ENCODE results near the gene ULBP1. TPM values are rescaled to one million over a fixed set of nuclear protein-coding genes. Genes with fewer than 3 reads are reported as not detected.

The ULBP1 gene
- polyA plus RNA-seq, 1 donor (not counting 4 experiments of a cell fraction or from before 2014, with no cell fraction given) = 2.2 TPM

- no peak for FAIRE-seq
- no peaks in the 10 kb centered on the region for H3K9me1 ChIP-seq (ENCODE audit: control insufficient read depth, extremely low read depth, insufficient read depth, low read length)
- no peaks in the 10 kb centered on the region for H3K9me3 ChIP-seq (ENCODE audit: control insufficient read depth, low read depth, low read length)
- no peak overlapping the region for H2AFZ ChIP-seq (ENCODE audit: control insufficient read depth, low read length)
- H3K4me1 ChIP-seq (ENCODE audit: control insufficient read depth, extremely low read depth, insufficient read depth, low read length) = no peaks in the 10 kb centered on the region
- TF ChIP-seq EZH2 (IDR thresholded peaks at IDR 0.05; ENCODE audit: low read length) (no peak), CTCF (optimal IDR thresholded peaks at IDR 0.05 in 1 of 3, IDR thresholded peaks at IDR 0.05 in 1 of 3, conservative IDR thresholded peaks at IDR 0.05 in 1 of 3; ENCODE audit: extremely low read depth in 1 of 3, insufficient read depth in 2 of 3, low read length in 3 of 3) (no peak)
- H3K27ac ChIP-seq (ENCODE audit: control insufficient read depth, insufficient read depth, low read length) = no peak overlapping the region
- peaks cover 25% of the 10 kb centered on the region for H3K27me3 ChIP-seq (ENCODE audit: control insufficient read depth, extremely low read depth, insufficient read depth, low read length)
- no peak overlapping the region for H3K4me2 ChIP-seq (ENCODE audit: control insufficient read depth, extremely low read depth, insufficient read depth, low read depth, low read length)
- dilution Hi-C loops (cut with MboI; ENCODE audit: extremely low pct_ligation_motif_present, low sequenced_read_pairs) = no loop called here
- no peak overlapping the region for H3K4me3 ChIP-seq (ENCODE audit: control insufficient read depth in 2 of 3, extremely low read depth in 1 of 3, insufficient read depth in 2 of 3, low read depth in 1 of 3, low read length in 3 of 3)
- no peak overlapping the region for H3K9ac ChIP-seq (ENCODE audit: control insufficient read depth, extremely low read depth, insufficient read depth, low read length)
- H4K20me1 ChIP-seq (ENCODE audit: control insufficient read depth, extremely low read depth, insufficient read depth, low read length) = no peaks in the 10 kb centered on the region
- DNase-seq (ENCODE audit: low read depth, low spot score) = no peak
- H3K79me2 ChIP-seq (ENCODE audit: control insufficient read depth, insufficient read depth, low read length) = no peaks in the 10 kb centered on the region
- peaks cover 0 to 2% of the 10 kb centered on the region in 2 experiments for H3K36me3 ChIP-seq (ENCODE audit: control insufficient read depth in 2 of 2, extremely low read depth in 1 of 2, insufficient read depth in 2 of 2, low read length in 2 of 2)
Measured at GRCh38 chr6:149948011-149948410, 15.7 kb upstream of the ULBP1 start.

GRCh38 chr6:149948616-149949015 is 15.1 kb upstream of the ULBP1 start:
- Histone ChIP-seq H3K9me3 (ENCODE audit: control insufficient read depth, low read depth, low read length) (no peaks in the 10 kb centered on the region), H3K27ac (ENCODE audit: control insufficient read depth, insufficient read depth, low read length) (no peak overlapping the region), H3K4me2 (ENCODE audit: control insufficient read depth, extremely low read depth, insufficient read depth, low read depth, low read length) (no peak overlapping the region), H2AFZ (ENCODE audit: control insufficient read depth, low read length) (no peak overlapping the region), H3K79me2 (ENCODE audit: control insufficient read depth, insufficient read depth, low read length) (no peaks in the 10 kb centered on the region), H3K4me3 (ENCODE audit: control insufficient read depth in 2 of 3, extremely low read depth in 1 of 3, insufficient read depth in 2 of 3, low read depth in 1 of 3, low read length in 3 of 3) (no peak overlapping the region), H3K4me1 (ENCODE audit: control insufficient read depth, extremely low read depth, insufficient read depth, low read length) (no peaks in the 10 kb centered on the region), H3K27me3 (ENCODE audit: control insufficient read depth, extremely low read depth, insufficient read depth, low read length) (peaks cover 29% of the 10 kb centered on the region), H4K20me1 (ENCODE audit: control insufficient read depth, extremely low read depth, insufficient read depth, low read length) (no peaks in the 10 kb centered on the region), H3K9ac (ENCODE audit: control insufficient read depth, extremely low read depth, insufficient read depth, low read length) (no peak overlapping the region), H3K9me1 (ENCODE audit: control insufficient read depth, extremely low read depth, insufficient read depth, low read length) (no peaks in the 10 kb centered on the region), H3K36me3 (ENCODE audit: control insufficient read depth in 2 of 2, extremely low read depth in 1 of 2, insufficient read depth in 2 of 2, low read length in 2 of 2) (peaks cover 0 to 2% of the 10 kb centered on the region in 2 experiments)
- FAIRE-seq (no peak), DNase-seq (ENCODE audit: low read depth, low spot score) (no peak)
- dilution Hi-C loops (cut with MboI; ENCODE audit: extremely low pct_ligation_motif_present, low sequenced_read_pairs) = no loop called here
- TF ChIP-seq EZH2 (IDR thresholded peaks at IDR 0.05; ENCODE audit: low read length) (no peak), CTCF (optimal IDR thresholded peaks at IDR 0.05 in 1 of 3, IDR thresholded peaks at IDR 0.05 in 1 of 3, conservative IDR thresholded peaks at IDR 0.05 in 1 of 3; ENCODE audit: extremely low read depth in 1 of 3, insufficient read depth in 2 of 3, low read length in 3 of 3) (no peak)
